Measurements from ENCODE around the gene GNB1. TPM values are rescaled to one million over a fixed set of nuclear protein-coding genes. Genes with fewer than 3 reads are reported as not detected.
A peak's percentile ranks its signal among the peaks of the same experiment; 100 is the strongest.

The GNB1 gene
- total RNA-seq, 1 experiment from 2014 or later = 400 TPM

- no peaks in the 10 kb centered on the region for H3K27me3 ChIP-seq (ENCODE audit: insufficient read depth, low read length)
- H4K20me1 ChIP-seq (ENCODE audit: control insufficient read depth, insufficient read depth, insufficient read length) = no peaks in the 10 kb centered on the region
- no peak overlapping the region for H3K4ac ChIP-seq (ENCODE audit: low read depth, low read length)
- no peak for DNase-seq
- Mint-ChIP-seq H3K27me3 (ENCODE audit: low read depth) (no peaks in the 10 kb centered on the region), H3K36me3 (ENCODE audit: insufficient read depth in 1 of 3, low read depth in 3 of 3) (peaks cover 8 to 70% (median 57%) of the 10 kb centered on the region in 3 experiments; a peak in 6 of 7 replicates), H3K27ac (peak overlapping the region; percentile 42 to 89 (median 60); a peak in 6 of 7 replicates), H3K4me1 (peaks cover 11 to 25% of the 10 kb centered on the region in 2 experiments), H3K4me3 (no peak overlapping the region), H3K9me3 (no peaks in the 10 kb centered on the region)
- H3K79me2 ChIP-seq (ENCODE audit: insufficient read depth, low read length) = peaks cover 8% of the 10 kb centered on the region; the same call in 1 of the 2 replicates
- no peak overlapping the region for H2BK120ac ChIP-seq (ENCODE audit: low read depth, low read length, poor library complexity, severe bottlenecking)
- no peak overlapping the region for H2BK20ac ChIP-seq (ENCODE audit: low read depth, low read length, poor library complexity, severe bottlenecking)
- no peak overlapping the region for H2BK12ac ChIP-seq (ENCODE audit: insufficient read length, low read depth, low read length)
- no peak overlapping the region for H3T11ph ChIP-seq (ENCODE audit: low read length)
- no peak overlapping the region for H2AFZ ChIP-seq (ENCODE audit: low read length)
- no peak overlapping the region for H3K23ac ChIP-seq (ENCODE audit: insufficient read length, low read depth, low read length)
- H3K23me2 ChIP-seq (ENCODE audit: insufficient read length, low read depth, low read length, poor library complexity, severe bottlenecking) = no peaks in the 10 kb centered on the region
- no peak overlapping the region for H4K5ac ChIP-seq (ENCODE audit: insufficient read length, low read depth, low read length)
- H2AK5ac ChIP-seq (ENCODE audit: insufficient read length, low read length) = no peak overlapping the region
- no peak overlapping the region for H3K56ac ChIP-seq (ENCODE audit: insufficient read length, low read depth, low read length)
- H3K79me1 ChIP-seq (ENCODE audit: insufficient read depth, low read depth, low read length, poor library complexity, severe bottlenecking) = no peaks in the 10 kb centered on the region
- H3K4me1 ChIP-seq (ENCODE audit: insufficient read depth, low read length) = no peaks in the 10 kb centered on the region
- no peaks in the 10 kb centered on the region for H3K9me3 ChIP-seq (ENCODE audit: control insufficient read depth, low read depth, low read length)
- no peak overlapping the region for H3K14ac ChIP-seq (ENCODE audit: insufficient read depth, low read length)
- H2BK5ac ChIP-seq (ENCODE audit: insufficient read length, low read length) = no peak overlapping the region
- no CpG with 5 or more reads among the region's 6 CpGs for WGBS (ENCODE audit: extremely low coverage, insufficient read length, low lambda C conversion rate)
- H2BK15ac ChIP-seq (ENCODE audit: low read depth, low read length) = no peak overlapping the region
- TF ChIP-seq, protein P1, sequence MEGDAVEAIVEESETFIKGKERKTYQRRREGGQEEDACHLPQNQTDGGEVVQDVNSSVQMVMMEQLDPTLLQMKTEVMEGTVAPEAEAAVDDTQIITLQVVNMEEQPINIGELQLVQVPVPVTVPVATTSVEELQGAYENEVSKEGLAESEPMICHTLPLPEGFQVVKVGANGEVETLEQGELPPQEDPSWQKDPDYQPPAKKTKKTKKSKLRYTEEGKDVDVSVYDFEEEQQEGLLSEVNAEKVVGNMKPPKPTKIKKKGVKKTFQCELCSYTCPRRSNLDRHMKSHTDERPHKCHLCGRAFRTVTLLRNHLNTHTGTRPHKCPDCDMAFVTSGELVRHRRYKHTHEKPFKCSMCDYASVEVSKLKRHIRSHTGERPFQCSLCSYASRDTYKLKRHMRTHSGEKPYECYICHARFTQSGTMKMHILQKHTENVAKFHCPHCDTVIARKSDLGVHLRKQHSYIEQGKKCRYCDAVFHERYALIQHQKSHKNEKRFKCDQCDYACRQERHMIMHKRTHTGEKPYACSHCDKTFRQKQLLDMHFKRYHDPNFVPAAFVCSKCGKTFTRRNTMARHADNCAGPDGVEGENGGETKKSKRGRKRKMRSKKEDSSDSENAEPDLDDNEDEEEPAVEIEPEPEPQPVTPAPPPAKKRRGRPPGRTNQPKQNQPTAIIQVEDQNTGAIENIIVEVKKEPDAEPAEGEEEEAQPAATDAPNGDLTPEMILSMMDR (conservative IDR thresholded peaks at IDR 0.05) = no peak
- no peak overlapping the region for H3K9ac ChIP-seq (ENCODE audit: extremely low read depth, insufficient read length, low read length)
- no peak overlapping the region for H3K4me2 ChIP-seq (ENCODE audit: insufficient read depth, insufficient read length, low read length)
- no peak overlapping the region for H4K91ac ChIP-seq (ENCODE audit: insufficient read length, low read depth, low read length)
- H3K18ac ChIP-seq (ENCODE audit: insufficient read length, low read depth, low read length) = no peak overlapping the region
- H3K27ac ChIP-seq (ENCODE audit: insufficient read length, low read depth, low read length) = no peak overlapping the region
- H4K8ac ChIP-seq (replicated peaks; ENCODE audit: insufficient read length, low read depth, low read length) = no peak overlapping the region
Observed at GRCh38 chr1:1833916-1834325, 57.0 kb downstream of the GNB1 start.

Measured in H9 (cell line).